PFSK-1 (cell line): ENCODE results near the gene TTC23L.

ENCODE experiments used
- FOXP2 ChIP-seq: optimal IDR thresholded peaks from 2 replicates; pipeline ENCODE3; 2011; ENCODE audit warnings: borderline replicate concordance, control low read depth, inconsistent platforms; ENCODE audit not compliant: insufficient read depth; ENCODE audit errors: extremely low read length, extremely low read depth
- POLR2AphosphoS5 ChIP-seq: IDR thresholded peaks from 2 replicates; pipeline ENCODE4 v1.6.1; 2012; ENCODE audit warnings: low read depth, mild to moderate bottlenecking, control low read depth, low read length, moderate library complexity
- SIN3A ChIP-seq: IDR thresholded peaks from 2 replicates; pipeline ENCODE4 v1.6.1; 2012; ENCODE audit warnings: mild to moderate bottlenecking, low read length, moderate library complexity, borderline replicate concordance; ENCODE audit not compliant: insufficient read depth
- TAF1 ChIP-seq: IDR thresholded peaks from 2 replicates; pipeline ENCODE4 v1.6.1; 2012; ENCODE audit warnings: low read length, control low read depth, borderline replicate concordance; ENCODE audit not compliant: insufficient read depth
- TF ChIP-seq, protein P1 (sequence below), 2 experiments: IDR thresholded peaks; 2 replicates each; pipeline versions ENCODE4 v1.6.1 to v1.8.0; 2011 to 2012; ENCODE audit warnings: low read depth in 2 of 2, low read length in 2 of 2, control low read depth in 1 of 2, inconsistent platforms in 1 of 2, mild to moderate bottlenecking in 1 of 2, moderate library complexity in 1 of 2; ENCODE audit not compliant: insufficient read depth in 1 of 2

TTC23L gene

DNA sequence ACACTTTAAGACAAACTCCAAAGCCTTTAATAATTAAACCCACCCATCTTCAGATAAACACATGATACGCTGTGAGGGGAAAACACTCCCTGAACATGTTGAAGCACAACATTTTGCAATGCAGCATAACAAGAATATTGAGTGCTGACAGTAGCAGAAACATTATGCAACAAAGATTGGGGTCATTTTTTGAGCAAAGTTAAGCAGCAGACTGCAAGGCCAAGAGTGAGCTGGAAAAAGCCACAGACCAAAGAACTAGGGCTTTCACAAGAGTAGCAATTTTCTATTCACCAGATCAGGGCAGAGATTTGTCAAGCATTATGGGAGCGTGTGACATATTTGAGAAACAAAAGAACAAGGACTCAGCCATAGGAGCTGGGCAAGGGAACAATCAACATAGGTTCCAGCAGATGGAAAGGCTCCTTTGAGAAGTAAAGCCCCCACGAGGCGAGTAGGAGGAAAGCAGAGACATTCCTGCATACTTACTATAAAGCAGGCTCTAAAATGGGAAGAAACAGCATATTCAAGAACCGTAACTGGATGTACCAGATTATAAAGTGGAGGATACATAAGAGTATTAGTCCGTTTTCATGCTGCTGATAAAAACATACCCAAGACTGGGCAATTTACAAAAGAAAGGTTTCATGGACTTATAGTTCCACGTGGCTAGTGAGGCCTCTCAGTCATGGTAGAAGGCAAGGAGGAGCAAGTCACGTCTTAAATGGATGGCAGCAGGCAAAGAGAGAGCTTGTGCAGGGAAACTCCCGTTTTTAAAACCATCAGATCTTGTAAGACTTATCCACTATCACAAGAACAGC is 4.8 kb upstream of the TTC23L start:
- no peak for TF ChIP-seq TAF1
- TF ChIP-seq, protein P1, sequence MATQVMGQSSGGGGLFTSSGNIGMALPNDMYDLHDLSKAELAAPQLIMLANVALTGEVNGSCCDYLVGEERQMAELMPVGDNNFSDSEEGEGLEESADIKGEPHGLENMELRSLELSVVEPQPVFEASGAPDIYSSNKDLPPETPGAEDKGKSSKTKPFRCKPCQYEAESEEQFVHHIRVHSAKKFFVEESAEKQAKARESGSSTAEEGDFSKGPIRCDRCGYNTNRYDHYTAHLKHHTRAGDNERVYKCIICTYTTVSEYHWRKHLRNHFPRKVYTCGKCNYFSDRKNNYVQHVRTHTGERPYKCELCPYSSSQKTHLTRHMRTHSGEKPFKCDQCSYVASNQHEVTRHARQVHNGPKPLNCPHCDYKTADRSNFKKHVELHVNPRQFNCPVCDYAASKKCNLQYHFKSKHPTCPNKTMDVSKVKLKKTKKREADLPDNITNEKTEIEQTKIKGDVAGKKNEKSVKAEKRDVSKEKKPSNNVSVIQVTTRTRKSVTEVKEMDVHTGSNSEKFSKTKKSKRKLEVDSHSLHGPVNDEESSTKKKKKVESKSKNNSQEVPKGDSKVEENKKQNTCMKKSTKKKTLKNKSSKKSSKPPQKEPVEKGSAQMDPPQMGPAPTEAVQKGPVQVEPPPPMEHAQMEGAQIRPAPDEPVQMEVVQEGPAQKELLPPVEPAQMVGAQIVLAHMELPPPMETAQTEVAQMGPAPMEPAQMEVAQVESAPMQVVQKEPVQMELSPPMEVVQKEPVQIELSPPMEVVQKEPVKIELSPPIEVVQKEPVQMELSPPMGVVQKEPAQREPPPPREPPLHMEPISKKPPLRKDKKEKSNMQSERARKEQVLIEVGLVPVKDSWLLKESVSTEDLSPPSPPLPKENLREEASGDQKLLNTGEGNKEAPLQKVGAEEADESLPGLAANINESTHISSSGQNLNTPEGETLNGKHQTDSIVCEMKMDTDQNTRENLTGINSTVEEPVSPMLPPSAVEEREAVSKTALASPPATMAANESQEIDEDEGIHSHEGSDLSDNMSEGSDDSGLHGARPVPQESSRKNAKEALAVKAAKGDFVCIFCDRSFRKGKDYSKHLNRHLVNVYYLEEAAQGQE (IDR thresholded peaks at IDR 0.05; ENCODE audit: insufficient read depth in 1 of 2, low read depth in 2 of 2, low read length in 2 of 2) = no peak

DNA sequence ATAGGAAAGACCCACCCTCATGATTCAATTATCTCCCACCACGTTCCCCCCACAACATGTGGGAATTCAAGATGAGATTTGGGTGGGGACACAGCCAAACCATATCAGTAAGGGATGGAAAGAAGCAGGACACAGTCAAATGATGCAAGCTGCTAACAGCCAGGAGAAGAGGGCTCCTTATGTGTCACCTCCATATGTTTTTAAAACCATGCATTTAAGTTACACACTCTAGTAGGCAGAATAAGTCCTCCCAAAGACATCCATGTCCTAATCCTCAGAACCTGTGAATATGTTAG is 4.2 kb upstream of the TTC23L start:
- TF ChIP-seq, protein P1 (IDR thresholded peaks at IDR 0.05; ENCODE audit: insufficient read depth in 1 of 2, low read depth in 2 of 2, low read length in 2 of 2) = no peak
- TF ChIP-seq SIN3A = no peak

DNA sequence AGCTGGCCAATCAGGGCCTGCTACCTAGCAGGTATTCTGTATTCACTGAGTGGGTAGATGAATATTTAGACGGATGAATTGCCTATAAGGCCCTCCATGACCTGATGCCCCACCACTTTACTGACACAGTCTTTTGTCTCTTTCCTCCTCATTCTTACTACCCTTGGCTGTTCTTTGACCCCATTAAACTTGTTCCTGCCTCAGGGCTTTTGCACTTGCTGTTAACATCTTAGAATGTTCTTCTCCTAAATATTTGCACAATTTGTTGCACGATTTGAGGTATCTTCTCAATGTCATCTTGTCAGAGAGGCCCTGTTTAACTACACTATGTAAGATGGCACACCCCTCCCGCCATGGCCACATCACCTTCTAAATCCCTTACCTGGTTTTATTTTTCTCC is 3.3 kb upstream of the TTC23L start:
- no peak for TF ChIP-seq SIN3A
- TF ChIP-seq TAF1 = no peak

- TF ChIP-seq, protein P1 (IDR thresholded peaks at IDR 0.05; ENCODE audit: insufficient read depth in 1 of 2, low read depth in 2 of 2, low read length in 2 of 2) = no peak
- no peak for TF ChIP-seq SIN3A
- TF ChIP-seq POLR2AphosphoS5 = no peak
- no peak for TF ChIP-seq FOXP2
- TF ChIP-seq TAF1 = no peak
Observed at GRCh38 chr5:34841816-34842215, 2.9 kb downstream of the TTC23L start.

GRCh38 chr5:34842554-34842953 is 3.6 kb downstream of the TTC23L start:
- TF ChIP-seq SIN3A (no peak), FOXP2 (no peak)

DNA sequence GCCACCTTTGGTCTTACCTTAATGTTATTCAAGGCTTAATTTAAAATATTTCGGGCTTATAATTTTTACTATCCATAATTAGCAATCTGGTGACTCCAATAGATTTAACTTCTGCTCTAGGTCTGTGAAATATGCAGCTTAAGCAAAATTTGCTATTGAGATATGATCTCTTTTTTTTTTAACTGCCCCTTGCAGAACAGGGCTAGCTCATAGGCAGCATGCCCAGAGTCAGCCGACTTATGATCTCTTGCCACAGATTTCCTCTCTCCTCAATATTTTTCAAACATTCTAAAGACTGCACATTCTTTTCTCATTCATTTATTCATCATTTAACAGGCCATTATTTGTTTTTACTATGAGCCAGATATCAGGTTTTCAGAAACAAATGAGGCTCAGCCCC is 4.5 kb downstream of the TTC23L start:
- TF ChIP-seq POLR2AphosphoS5 (no peak), SIN3A (no peak), TAF1 (no peak), FOXP2 (no peak)
- TF ChIP-seq, protein P1 (IDR thresholded peaks at IDR 0.05; ENCODE audit: insufficient read depth in 1 of 2, low read depth in 2 of 2, low read length in 2 of 2) = no peak
